CD4-positive, alpha-beta T cell (primary cell): ENCODE data around the gene CASP9. TPM values are rescaled to one million over a fixed set of nuclear protein-coding genes. Genes with fewer than 3 reads are reported as not detected.

Source experiments
- ATAC-seq: fragments of 200-7000 bp; cut with Tn5 transposase; one replicate; pipeline ENCODE4 v1.10.0; 2022; ENCODE audit warnings: mild to moderate bottlenecking; ENCODE audit not compliant: poor library complexity
- CTCF ChIA-PET: fragments of 350-600 bp; sonication (Branson Sonifier 250); formaldehyde crosslinking; loops from one replicate; lab custom pipeline; 2021; ENCODE audit warnings: antibody characterized with exemption, inconsistent platforms; lab: Charles Lee
- POLR2A ChIA-PET: fragments of 350-600 bp; sonication (Branson Sonifier 250); formaldehyde crosslinking; loops from one replicate; lab custom pipeline; 2021; ENCODE audit warnings: antibody characterized with exemption, inconsistent platforms; lab: Charles Lee
- DNase-seq, 14 experiments: peaks; one replicate each; pipeline ENCODE4 v3.0.0-alpha.2; 2013 to 2020; ENCODE audit warnings: mixed read lengths in 2 of 14
- H3K27ac ChIP-seq, 2 donors: one replicate each; pipeline versions ENCODE4 v1.5.1 to v1.7.0; 2013; ENCODE audit warnings: low read length in 2 of 2, low read depth in 1 of 2, mild to moderate bottlenecking in 1 of 2
- H3K27me3 ChIP-seq, 2 experiments: 1 replicate in 1 of 2; 2 replicates in 1 of 2; pipeline versions ENCODE4 v1.6.1 to v1.7.0; 2013; ENCODE audit warnings: low read length in 2 of 2, control low read depth in 1 of 2, mild to moderate bottlenecking in 1 of 2, moderate library complexity in 1 of 2; ENCODE audit not compliant: insufficient read depth in 2 of 2, control insufficient read depth in 1 of 2
- H3K36me3 ChIP-seq: one replicate; pipeline ENCODE4 v1.6.1; 2013; ENCODE audit warnings: low read length, control low read depth; ENCODE audit not compliant: insufficient read depth
- H3K4me1 ChIP-seq: one replicate; pipeline ENCODE4 v1.6.1; 2013; ENCODE audit warnings: low read length, control low read depth; ENCODE audit not compliant: insufficient read depth
- H3K4me3 ChIP-seq: one replicate; pipeline ENCODE4 v1.5.1; 2013; ENCODE audit warnings: mild to moderate bottlenecking, low read length, moderate library complexity
- H3K9me3 ChIP-seq, 2 experiments: 1 replicate in 1 of 2; 2 replicates in 1 of 2; pipeline versions ENCODE4 v1.6.1 to v1.7.0; 2013; ENCODE audit warnings: low read length in 2 of 2, mild to moderate bottlenecking in 2 of 2, control low read depth in 1 of 2, moderate library complexity in 1 of 2; ENCODE audit not compliant: control insufficient read depth in 1 of 2, insufficient read depth in 1 of 2
- H3K27ac Mint-ChIP-seq: one replicate; pipeline ENCODE4 v1.8.0; 2020; ENCODE audit warnings: mixed read lengths
- H3K27me3 Mint-ChIP-seq: one replicate; pipeline ENCODE4 v1.8.0; 2021; ENCODE audit warnings: mixed read lengths
- H3K36me3 Mint-ChIP-seq: one replicate; pipeline ENCODE4 v1.8.0; 2021; ENCODE audit warnings: low read depth, mixed read lengths
- H3K4me1 Mint-ChIP-seq: one replicate; pipeline ENCODE4 v1.8.0; 2021; ENCODE audit warnings: low read depth, mixed read lengths
- H3K4me3 Mint-ChIP-seq: one replicate; pipeline ENCODE4 v1.8.0; 2020; ENCODE audit warnings: mild to moderate bottlenecking, mixed read lengths
- H3K9me3 Mint-ChIP-seq: one replicate; pipeline ENCODE4 v1.8.0; 2020; ENCODE audit warnings: mixed read lengths
- CTCF ChIP-seq: fragments of 200-600 bp; IDR thresholded peaks from one replicate; pipeline ENCODE4 v1.8.0; 2022; ENCODE audit warnings: antibody characterized with exemption, mild to moderate bottlenecking
- intact Hi-C, 2 experiments: fragments of 100-400 bp; cut with DNase I in 1 of 2; cut with micrococcal nuclease in 1 of 2; formaldehyde crosslinking; loops; one replicate each; pipeline versions ENCODE4 v1.15.1 to v1.9.0; 2023 to 2025; cut with DNase I, micrococcal nuclease
- total RNA-seq, 174 experiments: library from RNA in 2 of 174; stranded (reverse) in 2 of 174; gene quantifications; one replicate each; pipeline ENCODE4 v1.2.3 and lab custom pipeline; 2021 to 2026

The CASP9 gene
- total RNA-seq, 2 experiments from 2014 or later, result 15.7 to 18.0 TPM

- intact Hi-C loops, result no loop called here
- peaks cover 2 to 4% of the 10 kb centered on the region in 2 experiments for H3K27me3 ChIP-seq
- peaks cover 4% of the 10 kb centered on the region for H3K27me3 Mint-ChIP-seq
- POLR2A ChIA-PET, result no interaction called here
- peak in 1 of 14 experiments; percentile 15 for DNase-seq
- no peak overlapping the region for H3K4me3 ChIP-seq
- no peaks in the 10 kb centered on the region for H3K4me1 Mint-ChIP-seq
- ATAC-seq, result no peak
- H3K9me3 ChIP-seq, result peaks cover 0 to 4% of the 10 kb centered on the region in 2 experiments
- H3K9me3 Mint-ChIP-seq, result no peaks in the 10 kb centered on the region
- no peak overlapping the region for H3K27ac ChIP-seq
- H3K4me1 ChIP-seq, result peaks cover 6% of the 10 kb centered on the region
- no peak overlapping the region for H3K27ac Mint-ChIP-seq
- no peaks in the 10 kb centered on the region for H3K36me3 ChIP-seq
- no peak overlapping the region for H3K4me3 Mint-ChIP-seq
- H3K36me3 Mint-ChIP-seq, result no peaks in the 10 kb centered on the region
- CTCF ChIA-PET, result interaction anchor here (1.1 kb wide), 1 partner anchor 12 kb away, joined by 4 read pairs; no protein-coding TSS in a partner anchor
- TF ChIP-seq CTCF, result no peak
Observed at GRCh38 chr1:15444468-15445389, 79.3 kb downstream of the CASP9 start.

GRCh38 chr1:15443281-15443680, 80.7 kb downstream of the CASP9 start:
- H3K27ac ChIP-seq, result no peak overlapping the region
- Mint-ChIP-seq H3K27ac (no peak overlapping the region), H3K9me3 (no peaks in the 10 kb centered on the region), H3K4me3 (no peak overlapping the region), H3K4me1 (no peaks in the 10 kb centered on the region), H3K36me3 (no peaks in the 10 kb centered on the region), H3K27me3 (peaks cover 4% of the 10 kb centered on the region)
- intact Hi-C loops, result no loop called here
- H3K27me3 ChIP-seq, result peaks cover 2 to 4% of the 10 kb centered on the region in 2 experiments
- DNase-seq, result no peak
- H3K4me3 ChIP-seq, result no peak overlapping the region
- peaks cover 6% of the 10 kb centered on the region for H3K4me1 ChIP-seq
- ATAC-seq, result no peak
- ChIA-PET POLR2A (no interaction called here), CTCF (interaction anchor here (1.0 kb wide), 2 partner anchors 12 to 120 kb away, joined by 3 to 5 read pairs; no protein-coding TSS in a partner anchor)
- H3K9me3 ChIP-seq, result peaks cover 0 to 4% of the 10 kb centered on the region in 2 experiments
- no peak for TF ChIP-seq CTCF
- H3K36me3 ChIP-seq, result no peaks in the 10 kb centered on the region

- no peak for TF ChIP-seq CTCF
- no peak overlapping the region for H3K4me3 ChIP-seq
- H3K27ac Mint-ChIP-seq, result no peak overlapping the region
- ATAC-seq, result no peak
- H3K9me3 ChIP-seq, result peaks cover 0 to 4% of the 10 kb centered on the region in 2 experiments
- no peaks in the 10 kb centered on the region for H3K4me1 Mint-ChIP-seq
- no peaks in the 10 kb centered on the region for H3K36me3 Mint-ChIP-seq
- H3K4me1 ChIP-seq, result peaks cover 6% of the 10 kb centered on the region
- H3K27ac ChIP-seq, result no peak overlapping the region
- DNase-seq, result no peak
- intact Hi-C loops, result no loop called here
- no peak overlapping the region for H3K4me3 Mint-ChIP-seq
- H3K9me3 Mint-ChIP-seq, result no peaks in the 10 kb centered on the region
- H3K27me3 Mint-ChIP-seq, result peaks cover 4% of the 10 kb centered on the region
- POLR2A ChIA-PET, result no interaction called here
- H3K27me3 ChIP-seq, result peaks cover 2 to 4% of the 10 kb centered on the region in 2 experiments
- CTCF ChIA-PET, result no interaction called here
- H3K36me3 ChIP-seq, result no peaks in the 10 kb centered on the region
Observed at GRCh38 chr1:15442759-15443158, 81.3 kb downstream of the CASP9 start.
